IMR-90 (cell line): ENCODE measurements around the gene EXPH5. TPM values are rescaled to one million over a fixed set of nuclear protein-coding genes. Genes with fewer than 3 reads are reported as not detected.

Experiments used
- ATAC-seq: fragments of 200-7000 bp; cut with Tn5 transposase; 2 replicates; pipeline ENCODE4 v1.9.1; 2020; ENCODE audit warnings: low read depth, mild to moderate bottlenecking, moderate library complexity
- BruUV-seq: library from RNA; stranded (reverse); fragments of 400-500 nt; replicated peaks from 2 replicates; lab custom pipeline; 2021; lab: Mats Ljungman, UMichigan
- CTCF ChIA-PET: fragments of 300-600 bp; formaldehyde crosslinking; extraction: SDS; loops from one replicate; lab custom pipeline; 2021; ENCODE audit warnings: antibody characterized with exemption; lab: Yijun Ruan, JAX
- POLR2A ChIA-PET: fragments of 300-600 bp; sonication (Branson Sonifier 250); formaldehyde crosslinking; loops from one replicate; lab custom pipeline; 2022; ENCODE audit warnings: antibody characterized with exemption; ENCODE audit not compliant: unreplicated experiment; lab: Charles Lee
- DNase-seq: peaks from one replicate; pipeline ENCODE4 v3.0.0; 2013
- H2AFZ ChIP-seq: replicated peaks from 2 replicates; pipeline ENCODE3; 2013; ENCODE audit warnings: low read length, mild to moderate bottlenecking; ENCODE audit not compliant: poor library complexity
- H2AK5ac ChIP-seq: 2 replicates; pipeline ENCODE4 v1.6.1; 2013; ENCODE audit warnings: low read depth, low read length, inconsistent platforms
- H2AK9ac ChIP-seq: replicated peaks from 2 replicates; pipeline ENCODE3; 2013; ENCODE audit warnings: mild to moderate bottlenecking, low read depth, low read length, moderate library complexity; ENCODE audit not compliant: poor library complexity
- H2BK120ac ChIP-seq: 2 replicates; pipeline ENCODE4 v1.6.1; 2013; ENCODE audit warnings: low read depth, low read length, inconsistent platforms
- H2BK15ac ChIP-seq: 3 replicates; pipeline ENCODE4 v1.6.1; 2013; ENCODE audit warnings: low read depth, low read length, inconsistent platforms
- H2BK20ac ChIP-seq: 2 replicates; pipeline ENCODE4 v1.6.1; 2013; ENCODE audit warnings: low read depth, mild to moderate bottlenecking, inconsistent platforms, low read length, moderate library complexity
- H2BK5ac ChIP-seq: 2 replicates; pipeline ENCODE4 v1.6.1; 2013; ENCODE audit warnings: mild to moderate bottlenecking, low read depth, low read length, inconsistent platforms; ENCODE audit not compliant: poor library complexity, severe bottlenecking
- H3K14ac ChIP-seq: replicated peaks from 2 replicates; pipeline ENCODE4 v1.6.1; 2013; ENCODE audit warnings: low read depth, low read length, inconsistent platforms
- H3K18ac ChIP-seq: 2 replicates; pipeline ENCODE4 v1.6.1; 2013; ENCODE audit warnings: low read depth, low read length, control low read depth
- H3K23ac ChIP-seq: 2 replicates; pipeline ENCODE4 v1.6.1; 2013; ENCODE audit warnings: low read depth, low read length, inconsistent platforms
- H3K27ac ChIP-seq: 2 replicates; pipeline ENCODE4 v1.5.1; 2013; ENCODE audit warnings: mild to moderate bottlenecking, control low read depth, low read length; ENCODE audit not compliant: insufficient read depth
- H3K27me3 ChIP-seq: 2 replicates; pipeline ENCODE4 v1.6.1; 2013; ENCODE audit warnings: low read length; ENCODE audit not compliant: control insufficient read depth, insufficient read depth
- H3K36me3 ChIP-seq: 2 replicates; pipeline ENCODE4 v1.6.1; 2013; ENCODE audit warnings: low read length, mixed read lengths; ENCODE audit not compliant: control insufficient read depth, insufficient read depth
- H3K4ac ChIP-seq: 2 replicates; pipeline ENCODE4 v1.6.1; 2013; ENCODE audit warnings: low read depth, low read length, inconsistent platforms
- H3K4me1 ChIP-seq: 2 replicates; pipeline ENCODE4 v1.6.1; 2013; ENCODE audit warnings: low read length, mixed read lengths; ENCODE audit not compliant: control insufficient read depth, insufficient read depth
- H3K4me2 ChIP-seq: 2 replicates; pipeline ENCODE4 v1.6.1; 2013; ENCODE audit warnings: low read depth, mild to moderate bottlenecking, control low read depth, low read length, moderate library complexity
- H3K4me3 ChIP-seq: 2 replicates; pipeline ENCODE4 v1.5.1; 2013; ENCODE audit warnings: low read depth, mild to moderate bottlenecking, control low read depth, low read length, moderate library complexity; ENCODE audit not compliant: insufficient read depth
- H3K56ac ChIP-seq: 2 replicates; pipeline ENCODE4 v1.6.1; 2013; ENCODE audit warnings: low read length, inconsistent platforms; ENCODE audit not compliant: insufficient read depth; ENCODE audit errors: extremely low read depth
- H3K79me1 ChIP-seq, 2 experiments: 2 replicates each; pipeline ENCODE4 v1.6.1; 2013; ENCODE audit warnings: low read length in 2 of 2, inconsistent platforms in 1 of 2, low read depth in 1 of 2
- H3K9ac ChIP-seq: 2 replicates; pipeline ENCODE4 v1.6.1; 2013; ENCODE audit warnings: low read depth, low read length, control low read depth
- H3K9me1 ChIP-seq: 2 replicates; pipeline ENCODE4 v1.6.1; 2013; ENCODE audit warnings: low read length, inconsistent platforms; ENCODE audit not compliant: insufficient read depth
- H3K9me3 ChIP-seq: 2 replicates; pipeline ENCODE4 v1.6.1; 2013; ENCODE audit warnings: low read length; ENCODE audit not compliant: control insufficient read depth, insufficient read depth
- H4K20me1 ChIP-seq: 2 replicates; pipeline ENCODE4 v1.6.1; 2013; ENCODE audit warnings: low read length, inconsistent platforms; ENCODE audit not compliant: insufficient read depth
- H4K5ac ChIP-seq: 2 replicates; pipeline ENCODE4 v1.6.1; 2013; ENCODE audit warnings: mild to moderate bottlenecking, low read depth, low read length, control low read depth
- H4K8ac ChIP-seq, 2 experiments: 2 replicates each; pipeline ENCODE4 v1.6.1; 2013; ENCODE audit warnings: low read depth in 2 of 2, low read length in 2 of 2, control low read depth in 1 of 2, inconsistent platforms in 1 of 2
- H4K91ac ChIP-seq: 2 replicates; pipeline ENCODE4 v1.6.1; 2013; ENCODE audit warnings: low read depth, low read length, inconsistent platforms; ENCODE audit not compliant: insufficient read depth
- CEBPB ChIP-seq: IDR thresholded peaks from 2 replicates; pipeline ENCODE4 v1.6.1; 2012; ENCODE audit warnings: low read depth, low read length, improper control_type of control experiment
- CHD1 ChIP-seq: IDR thresholded peaks from 2 replicates; pipeline ENCODE4 v1.6.1; 2012; ENCODE audit warnings: low read depth, low read length, improper control_type of control experiment
- MAZ ChIP-seq: IDR thresholded peaks from 2 replicates; pipeline ENCODE4 v1.6.1; 2012; ENCODE audit warnings: low read depth, mild to moderate bottlenecking, low read length, improper control_type of control experiment, moderate library complexity, borderline replicate concordance
- MXI1 ChIP-seq: IDR thresholded peaks from 2 replicates; pipeline ENCODE4 v1.6.1; 2012; ENCODE audit warnings: low read depth, mild to moderate bottlenecking, low read length, moderate library complexity, borderline replicate concordance
- NFE2L2 ChIP-seq: fragments of 150-350 bp; IDR thresholded peaks from 2 replicates; pipeline ENCODE4 v1.6.1; 2016; ENCODE audit warnings: low read depth, mild to moderate bottlenecking, low read length
- RAD21 ChIP-seq: IDR thresholded peaks from 2 replicates; pipeline ENCODE4 v1.6.1; 2012; ENCODE audit warnings: low read length, improper control_type of control experiment
- RCOR1 ChIP-seq: IDR thresholded peaks from 2 replicates; pipeline ENCODE4 v1.6.1; 2012; ENCODE audit warnings: mild to moderate bottlenecking, low read length, improper control_type of control experiment; ENCODE audit not compliant: insufficient replicate concordance
- RFX5 ChIP-seq: IDR thresholded peaks from 2 replicates; pipeline ENCODE4 v1.8.0; 2012; ENCODE audit warnings: low read depth, mild to moderate bottlenecking, low read length, moderate library complexity
- SMC3 ChIP-seq: fragments of 150-350 bp; IDR thresholded peaks from 2 replicates; pipeline ENCODE4 v1.6.1; 2016; ENCODE audit warnings: low read depth, mild to moderate bottlenecking, antibody characterized with exemption, low read length, moderate library complexity
- WGBS, 2 experiments: methylation state at CpG; one replicate each; pipeline versions ENCODE4 v1.1.5 to v1.1.7; 2013; ENCODE audit warnings: missing lambda C conversion rate in 2 of 2; ENCODE audit not compliant: insufficient read length in 1 of 2; ENCODE audit errors: extremely low coverage in 2 of 2; 5-methylcytosine and 5-hydroxymethylcytosine counted together
- dilution Hi-C: fragments of 300-500 bp; cut with HindIII; formaldehyde crosslinking; loops from one replicate; pipeline ENCODE4 v1.14.3; 2018; ENCODE audit warnings: low sequenced_read_pairs; ENCODE audit not compliant: unreplicated experiment
- in situ Hi-C: fragments of 300-500 bp; cut with MboI; formaldehyde crosslinking; loops from 3 replicates; pipeline ENCODE4 v1.14.3; 2019; ENCODE audit warnings: low sequenced_read_pairs, inconsistent platforms, mixed read lengths
- intact Hi-C: fragments of 100-400 bp; cut with micrococcal nuclease; formaldehyde crosslinking; loops from 2 replicates; pipeline ENCODE4 v1.10.0; 2022
- polyA plus RNA-seq, 3 experiments: library from polyadenylated mRNA; depleted of rRNA; stranded (reverse); fragments of >200 nt; gene quantifications; 2 replicates each; pipeline ENCODE4 v1.2.3, GENCODE V29; 2012; ENCODE audit warnings: low replicate concordance in 1 of 3
- total RNA-seq: library from RNA; depleted of rRNA; stranded (reverse); fragments of >200 nt; gene quantifications from 2 replicates; pipeline ENCODE4 v1.2.3, GENCODE V29; 2012
- TF ChIP-seq, protein P1 (sequence below): fragments of 150-350 bp; IDR thresholded peaks from 2 replicates; pipeline ENCODE4 v1.6.1; 2017; ENCODE audit warnings: mild to moderate bottlenecking, antibody characterized with exemption, low read length, low read depth
- TF ChIP-seq, protein P2 (sequence below): conservative IDR thresholded peaks from 2 replicates; pipeline ENCODE4 v1.5.1; 2012; ENCODE audit warnings: mild to moderate bottlenecking, low read depth, low read length, improper control_type of control experiment

Gene EXPH5
- total and polyA plus RNA-seq, 2 of the 4 experiments (the other 2 are of a cell fraction): 0.05 to 0.72 TPM

DNA sequence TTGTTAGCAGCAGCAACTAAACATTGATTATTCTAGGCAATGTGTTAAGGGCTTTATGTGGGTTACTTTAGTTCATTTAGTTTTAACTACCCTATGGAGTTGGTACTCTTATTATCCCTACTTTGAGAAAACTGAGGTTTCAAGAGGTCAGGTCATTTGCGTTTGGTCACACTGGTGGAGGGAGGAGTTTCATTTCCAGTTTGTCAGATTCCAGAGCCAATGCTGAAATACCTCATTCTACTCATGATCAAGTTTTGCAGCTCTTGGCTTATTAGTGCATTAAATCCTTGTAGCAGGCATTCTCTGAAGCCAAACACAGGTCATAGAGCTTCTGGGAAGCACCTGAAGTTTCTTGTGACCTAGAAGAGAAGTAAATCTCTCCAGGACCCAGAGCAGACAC lies 71.2 kb downstream of the EXPH5 start:
- H3K27ac ChIP-seq: no peak overlapping the region
- H4K5ac ChIP-seq: no peak overlapping the region
- no peak overlapping the region for H3K4ac ChIP-seq
- no peak overlapping the region for H3K56ac ChIP-seq
- no peak overlapping the region for H2AFZ ChIP-seq
- no peaks in the 10 kb centered on the region for H3K79me1 ChIP-seq
- dilution Hi-C loops: no loop called here
- H3K27me3 ChIP-seq: no peaks in the 10 kb centered on the region
- no peaks in the 10 kb centered on the region for H3K9me3 ChIP-seq
- no peak overlapping the region for H2BK15ac ChIP-seq
- no peak for TF ChIP-seq MAZ
- TF ChIP-seq, protein P1, sequence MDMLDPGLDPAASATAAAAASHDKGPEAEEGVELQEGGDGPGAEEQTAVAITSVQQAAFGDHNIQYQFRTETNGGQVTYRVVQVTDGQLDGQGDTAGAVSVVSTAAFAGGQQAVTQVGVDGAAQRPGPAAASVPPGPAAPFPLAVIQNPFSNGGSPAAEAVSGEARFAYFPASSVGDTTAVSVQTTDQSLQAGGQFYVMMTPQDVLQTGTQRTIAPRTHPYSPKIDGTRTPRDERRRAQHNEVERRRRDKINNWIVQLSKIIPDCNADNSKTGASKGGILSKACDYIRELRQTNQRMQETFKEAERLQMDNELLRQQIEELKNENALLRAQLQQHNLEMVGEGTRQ: no peak
- no peak for TF ChIP-seq MXI1
- no peak for TF ChIP-seq CHD1
- TF ChIP-seq RFX5: no peak
- no peak for TF ChIP-seq RCOR1
- TF ChIP-seq RAD21: no peak
- TF ChIP-seq NFE2L2: no peak
- TF ChIP-seq, protein P2, sequence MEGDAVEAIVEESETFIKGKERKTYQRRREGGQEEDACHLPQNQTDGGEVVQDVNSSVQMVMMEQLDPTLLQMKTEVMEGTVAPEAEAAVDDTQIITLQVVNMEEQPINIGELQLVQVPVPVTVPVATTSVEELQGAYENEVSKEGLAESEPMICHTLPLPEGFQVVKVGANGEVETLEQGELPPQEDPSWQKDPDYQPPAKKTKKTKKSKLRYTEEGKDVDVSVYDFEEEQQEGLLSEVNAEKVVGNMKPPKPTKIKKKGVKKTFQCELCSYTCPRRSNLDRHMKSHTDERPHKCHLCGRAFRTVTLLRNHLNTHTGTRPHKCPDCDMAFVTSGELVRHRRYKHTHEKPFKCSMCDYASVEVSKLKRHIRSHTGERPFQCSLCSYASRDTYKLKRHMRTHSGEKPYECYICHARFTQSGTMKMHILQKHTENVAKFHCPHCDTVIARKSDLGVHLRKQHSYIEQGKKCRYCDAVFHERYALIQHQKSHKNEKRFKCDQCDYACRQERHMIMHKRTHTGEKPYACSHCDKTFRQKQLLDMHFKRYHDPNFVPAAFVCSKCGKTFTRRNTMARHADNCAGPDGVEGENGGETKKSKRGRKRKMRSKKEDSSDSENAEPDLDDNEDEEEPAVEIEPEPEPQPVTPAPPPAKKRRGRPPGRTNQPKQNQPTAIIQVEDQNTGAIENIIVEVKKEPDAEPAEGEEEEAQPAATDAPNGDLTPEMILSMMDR: no peak
- TF ChIP-seq CEBPB: no peak
- TF ChIP-seq SMC3: no peak
- BruUV-seq: no TSS peak
- H3K9ac ChIP-seq: no peak overlapping the region
- H3K36me3 ChIP-seq: no peaks in the 10 kb centered on the region
- no peak overlapping the region for H3K23ac ChIP-seq
- no peak overlapping the region for H4K91ac ChIP-seq
- no peak overlapping the region for H2AK9ac ChIP-seq
- DNase-seq: no peak
- no peak overlapping the region for H2BK5ac ChIP-seq
- no peak for ATAC-seq
- no peaks in the 10 kb centered on the region for H3K4me1 ChIP-seq
- no peak overlapping the region for H2AK5ac ChIP-seq
- in situ Hi-C loops: no loop called here
- H3K14ac ChIP-seq: no peak overlapping the region
- H3K18ac ChIP-seq: no peak overlapping the region
- CTCF ChIA-PET: no interaction called here
- H3K4me2 ChIP-seq: no peak overlapping the region
- no peaks in the 10 kb centered on the region for H4K20me1 ChIP-seq
- WGBS, 2 experiments: no CpG with 5 or more reads among the region's 1 CpG
- H3K9me1 ChIP-seq: no peaks in the 10 kb centered on the region
- no peak overlapping the region for H2BK120ac ChIP-seq
- no peak overlapping the region for H4K8ac ChIP-seq
- H3K4me3 ChIP-seq: no peak overlapping the region
- intact Hi-C loops: no loop called here
- POLR2A ChIA-PET: no interaction called here
- no peak overlapping the region for H2BK20ac ChIP-seq
